Fibroblast of mammary gland (primary cell): Measurements from ENCODE around the gene FAM199X.

Experiments used
- DNase-seq: peaks from one replicate; pipeline ENCODE4 v3.0.0-alpha.2; 2010; ENCODE audit warnings: low read depth
- H3K4me3 ChIP-seq: 2 replicates; pipeline ENCODE4 v1.5.1; 2011; ENCODE audit warnings: low read depth, mild to moderate bottlenecking, low read length, moderate library complexity; ENCODE audit not compliant: control insufficient read depth
- TF ChIP-seq, protein P1 (sequence below): conservative IDR thresholded peaks from 2 replicates; pipeline ENCODE4 v1.5.1; 2011; ENCODE audit warnings: low read depth, low read length, inconsistent platforms; ENCODE audit not compliant: control insufficient read depth, insufficient read depth

Gene FAM199X

DNA sequence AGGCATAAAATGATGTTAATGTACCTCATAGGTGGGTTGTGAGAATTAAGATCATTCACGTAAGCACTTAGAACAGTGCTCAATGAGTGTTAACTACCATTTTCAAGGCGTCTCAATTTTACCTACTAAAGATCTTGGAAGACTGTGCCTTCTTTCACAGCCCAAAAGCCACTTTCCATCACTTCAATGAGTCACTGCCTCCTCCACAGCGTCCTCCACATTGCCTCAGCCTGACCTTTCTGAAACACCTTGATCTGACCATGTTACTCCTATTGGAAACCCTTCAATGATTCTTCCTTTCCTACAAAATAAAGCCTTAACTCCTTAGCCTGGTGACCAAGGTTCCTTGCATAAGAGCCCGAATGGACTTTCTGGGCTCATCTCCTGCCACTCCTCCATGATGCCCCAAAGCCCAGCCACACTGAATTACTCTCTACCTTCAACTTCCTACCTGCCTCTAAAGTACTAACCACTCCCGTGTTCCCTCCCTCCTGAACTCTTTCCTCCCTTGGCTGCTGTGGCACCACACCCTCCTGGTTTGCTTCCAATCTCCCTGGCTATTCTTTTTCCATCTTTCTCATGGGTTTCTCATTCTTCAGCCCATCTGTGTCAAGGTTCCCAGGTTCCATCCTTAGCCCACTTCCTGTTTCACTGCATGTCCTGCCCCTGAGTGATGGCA lies 31.5 kb upstream of the FAM199X start:
- no peak overlapping the region for H3K4me3 ChIP-seq
- TF ChIP-seq, protein P1, sequence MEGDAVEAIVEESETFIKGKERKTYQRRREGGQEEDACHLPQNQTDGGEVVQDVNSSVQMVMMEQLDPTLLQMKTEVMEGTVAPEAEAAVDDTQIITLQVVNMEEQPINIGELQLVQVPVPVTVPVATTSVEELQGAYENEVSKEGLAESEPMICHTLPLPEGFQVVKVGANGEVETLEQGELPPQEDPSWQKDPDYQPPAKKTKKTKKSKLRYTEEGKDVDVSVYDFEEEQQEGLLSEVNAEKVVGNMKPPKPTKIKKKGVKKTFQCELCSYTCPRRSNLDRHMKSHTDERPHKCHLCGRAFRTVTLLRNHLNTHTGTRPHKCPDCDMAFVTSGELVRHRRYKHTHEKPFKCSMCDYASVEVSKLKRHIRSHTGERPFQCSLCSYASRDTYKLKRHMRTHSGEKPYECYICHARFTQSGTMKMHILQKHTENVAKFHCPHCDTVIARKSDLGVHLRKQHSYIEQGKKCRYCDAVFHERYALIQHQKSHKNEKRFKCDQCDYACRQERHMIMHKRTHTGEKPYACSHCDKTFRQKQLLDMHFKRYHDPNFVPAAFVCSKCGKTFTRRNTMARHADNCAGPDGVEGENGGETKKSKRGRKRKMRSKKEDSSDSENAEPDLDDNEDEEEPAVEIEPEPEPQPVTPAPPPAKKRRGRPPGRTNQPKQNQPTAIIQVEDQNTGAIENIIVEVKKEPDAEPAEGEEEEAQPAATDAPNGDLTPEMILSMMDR = no peak
- no peak for DNase-seq

- H3K4me3 ChIP-seq = no peak overlapping the region
- TF ChIP-seq, protein P1 = no peak
- no peak for DNase-seq
These were observed 30.6 kb upstream of the FAM199X start for GRCh38 chrX:104135677-104136076.

DNA sequence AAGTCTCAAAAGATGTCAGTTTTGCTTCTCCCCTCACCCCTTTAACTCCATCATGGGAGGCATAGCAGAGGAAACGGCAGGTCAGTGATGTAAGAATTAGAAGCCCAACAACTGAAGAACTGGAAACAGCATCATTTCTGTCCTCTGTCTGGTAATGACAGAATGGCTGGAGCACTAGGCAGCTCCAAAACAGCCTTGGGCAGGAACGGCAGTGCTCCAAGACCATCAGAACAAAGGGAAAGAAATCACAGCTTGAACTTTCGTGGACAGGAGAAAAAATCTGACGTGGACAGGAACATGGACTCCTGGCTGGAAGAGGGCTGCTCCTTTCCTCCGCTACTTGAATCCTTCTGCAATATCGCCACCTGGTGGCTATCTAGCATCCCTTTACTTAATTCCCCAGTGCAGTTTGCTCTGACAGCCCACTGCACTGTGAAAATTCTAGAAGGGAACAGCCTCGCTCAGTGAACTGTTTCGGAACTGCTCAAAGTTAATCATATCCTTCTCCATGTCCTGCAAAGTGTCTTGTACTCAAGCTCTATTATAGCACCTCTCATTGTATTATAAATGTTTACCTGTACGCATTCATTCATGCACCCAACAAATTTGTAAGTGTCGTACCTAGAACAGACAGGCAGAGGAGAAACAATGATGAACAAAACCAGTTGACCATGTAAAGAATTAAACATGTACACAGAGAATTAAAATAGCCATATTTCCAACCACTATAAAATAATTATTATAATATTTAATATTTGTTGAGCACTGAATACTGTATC lies 29.8 kb upstream of the FAM199X start:
- TF ChIP-seq, protein P1 = peak; percentile 81
- peak; percentile 92 for DNase-seq
- peak overlapping the region; percentile 41 for H3K4me3 ChIP-seq

GRCh38 chrX:104137496-104137895 lies 28.8 kb upstream of the FAM199X start:
- no peak overlapping the region for H3K4me3 ChIP-seq
- TF ChIP-seq, protein P1 = no peak
- DNase-seq = peak; percentile 50

DNA sequence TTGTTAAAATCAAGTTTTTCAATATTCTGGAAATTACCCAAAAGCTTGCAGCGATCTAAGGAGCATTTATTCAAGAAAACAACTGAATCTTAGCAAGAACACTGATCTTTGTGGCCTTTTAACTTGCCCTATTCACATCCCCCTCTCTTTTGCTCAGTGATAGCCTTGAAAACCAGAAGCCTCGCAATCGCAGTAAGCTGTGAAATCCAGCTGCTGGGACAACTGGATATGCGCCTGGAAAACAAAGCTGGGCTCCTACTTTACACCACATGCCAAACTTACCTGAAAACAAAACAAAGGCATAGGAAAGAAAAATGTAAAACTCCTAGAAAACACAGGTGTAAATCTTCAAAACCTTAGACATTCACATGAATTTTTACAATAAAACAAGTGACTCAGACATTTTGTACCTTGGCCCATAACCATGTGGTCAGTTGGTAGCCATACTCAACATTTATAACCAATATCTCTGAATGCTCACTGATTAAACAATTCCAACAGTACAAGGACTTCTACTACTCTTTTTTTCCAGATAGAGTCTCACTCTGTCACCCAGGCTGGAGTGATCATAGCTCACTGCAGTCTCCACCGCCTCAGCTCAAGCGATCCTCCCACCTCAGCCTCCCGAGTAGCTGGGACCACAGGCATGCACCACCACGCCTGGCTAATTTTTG lies 25.0 kb upstream of the FAM199X start:
- DNase-seq = no peak
- H3K4me3 ChIP-seq = no peak overlapping the region
- TF ChIP-seq, protein P1 = no peak

DNA sequence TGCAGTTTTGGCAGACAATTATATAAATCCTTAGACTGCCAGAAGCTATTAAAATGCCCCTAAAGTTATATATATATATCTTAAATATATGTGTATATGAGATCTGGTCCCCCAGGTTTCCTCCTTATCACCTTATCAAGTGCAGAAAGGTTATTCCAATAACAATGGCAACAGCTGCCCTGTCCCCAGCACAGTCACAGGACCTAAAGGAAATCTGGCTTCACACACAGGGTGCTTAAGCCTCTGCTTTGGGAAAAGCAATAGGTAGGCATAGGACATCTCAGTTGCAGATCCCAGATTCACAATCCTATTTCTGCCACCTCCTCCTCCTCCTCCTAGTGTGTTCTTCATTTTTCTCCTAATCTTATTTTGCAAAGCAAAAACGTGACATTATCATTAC lies 15.2 kb upstream of the FAM199X start:
- no peak overlapping the region for H3K4me3 ChIP-seq
- DNase-seq = no peak
- TF ChIP-seq, protein P1 = no peak
